Fibroblast of skin of scalp (primary cell): Measurements from ENCODE around the gene CHRNA10. TPM values are rescaled to one million over a fixed set of nuclear protein-coding genes. Genes with fewer than 3 reads are reported as not detected.
A peak's percentile ranks its signal among the peaks of the same experiment; 100 is the strongest.

Experiments
- DNase-seq: peaks from one replicate; pipeline ENCODE4 v3.0.0-alpha.2; 2013
- polyA plus RNA-seq, 2 experiments: library from polyadenylated mRNA; unstranded; fragments of 120-200 nt; gene quantifications; one replicate each; pipeline ENCODE4 v1.2.1, GENCODE V29; 2013; ENCODE audit not compliant: insufficient read length in 2 of 2

The CHRNA10 gene
- polyA plus RNA-seq (2013, experiment 1 of 2; ENCODE audit: insufficient read length) = 0.59 TPM
- polyA plus RNA-seq (2013, experiment 2 of 2; ENCODE audit: insufficient read length) = 0.67 TPM

DNA sequence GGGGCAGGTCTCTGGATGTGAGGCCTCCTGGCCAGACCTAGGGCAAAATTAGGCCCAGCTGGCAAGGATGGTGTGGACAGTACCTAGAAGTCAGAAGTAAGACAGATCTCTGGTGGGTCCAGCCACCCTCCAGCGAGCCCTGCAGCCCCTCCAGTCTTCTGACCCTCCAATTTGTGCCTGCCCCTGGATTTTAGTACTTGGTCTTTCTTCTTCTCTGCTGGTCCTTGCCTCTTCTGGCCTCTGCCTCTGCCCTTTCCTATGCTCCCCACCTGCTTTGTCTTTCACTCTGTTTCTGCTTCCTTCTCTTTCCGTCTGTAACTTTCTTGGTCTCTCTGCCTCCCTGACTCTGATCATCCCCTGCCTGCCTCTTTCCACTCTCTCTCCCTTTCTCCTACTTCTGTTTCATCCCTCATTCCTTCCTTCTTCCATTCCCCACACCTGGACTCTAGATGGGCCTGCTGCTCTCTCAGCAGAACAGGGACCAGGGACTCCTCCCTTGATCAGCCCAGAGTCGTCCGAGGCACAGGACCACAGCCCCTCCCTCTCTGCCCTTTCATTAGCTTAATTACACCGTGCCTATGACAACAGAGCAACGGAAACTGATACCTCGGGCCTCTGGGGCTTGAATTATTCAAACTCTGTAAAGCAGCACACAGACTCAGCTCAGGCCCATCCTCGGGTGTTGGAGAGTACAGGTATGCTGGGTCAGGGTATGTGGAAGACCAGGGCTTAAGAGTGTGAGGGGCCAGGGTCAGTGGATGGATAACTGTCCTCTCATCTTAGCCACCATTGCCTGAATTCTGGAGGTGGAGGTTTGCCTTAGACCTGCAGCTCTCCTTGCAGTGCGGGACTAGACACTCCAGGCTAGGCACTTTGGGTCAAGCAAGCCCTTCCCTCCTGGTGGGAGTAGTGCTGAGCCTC is at the start of gene CHRNA10:
CHRNA10 (minus strand) TSS at position 51 of the 921 bp plus-strand sequence. CDS start 72 bp downstream, outside the sequence.
- no peak for DNase-seq

- DNase-seq = no peak
Measured at GRCh38 chr11:3712274-3712673, 41.1 kb upstream of the CHRNA10 start.

DNA sequence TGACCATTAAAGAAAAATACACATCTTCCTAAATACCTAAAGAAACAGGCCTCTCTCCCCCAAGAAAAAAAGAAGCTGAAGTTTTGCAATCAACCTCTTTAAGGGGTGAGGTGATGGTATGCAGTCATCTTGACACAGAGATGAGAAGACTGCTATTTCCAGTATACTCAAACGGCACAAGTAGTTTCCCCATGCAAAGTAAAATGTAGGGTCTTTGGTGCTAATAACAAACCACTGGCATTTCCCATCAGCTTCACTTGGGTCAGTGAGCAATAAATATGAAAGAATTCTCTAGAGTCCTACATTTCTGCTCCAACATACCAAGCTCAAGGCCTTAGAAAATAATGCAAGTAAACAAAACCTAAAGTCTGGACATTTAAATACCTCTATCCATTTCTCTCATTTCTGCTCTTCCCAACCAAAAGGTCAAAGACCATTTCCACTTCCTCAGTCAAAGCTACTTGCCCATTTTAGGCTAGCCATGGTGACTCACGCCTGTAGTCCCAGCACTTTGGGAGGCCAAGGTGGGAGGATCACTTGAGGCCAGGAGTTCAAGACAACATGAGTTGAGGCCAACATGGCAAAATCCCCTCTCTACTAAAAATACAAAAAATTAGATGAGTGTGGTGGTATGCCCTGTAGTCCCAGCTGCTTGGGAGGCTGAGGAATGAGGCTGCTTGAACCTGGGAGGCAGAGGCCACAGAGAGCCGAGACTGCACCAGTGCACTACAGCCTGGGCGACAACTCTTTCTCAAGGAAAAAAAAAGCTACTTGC is 39.5 kb upstream of the CHRNA10 start:
- DNase-seq = peak; percentile 11

GRCh38 chr11:3709977-3710376 is 38.8 kb upstream of the CHRNA10 start:
- DNase-seq = no peak

GRCh38 chr11:3707176-3707575 is 36.0 kb upstream of the CHRNA10 start:
- DNase-seq = peak; percentile 33

DNA sequence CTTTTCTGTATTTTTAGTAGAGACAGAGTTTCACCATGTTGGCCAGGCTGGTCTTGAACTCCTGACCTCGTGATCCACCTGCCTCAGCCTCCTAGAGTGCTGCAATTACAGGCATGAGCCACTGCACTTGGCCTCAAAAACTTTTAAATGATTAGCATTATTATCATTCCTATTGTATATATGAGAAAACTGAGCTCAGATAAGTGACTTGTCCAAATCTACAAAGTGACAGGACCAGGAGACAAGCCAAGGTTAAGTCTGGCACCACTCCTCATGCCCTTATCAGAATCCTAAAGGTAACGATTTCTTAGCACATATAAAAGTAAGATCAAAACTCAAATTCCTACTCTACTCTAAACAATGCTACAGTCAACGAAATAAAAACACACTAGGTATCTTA is 32.2 kb upstream of the CHRNA10 start:
- DNase-seq = no peak

DNA sequence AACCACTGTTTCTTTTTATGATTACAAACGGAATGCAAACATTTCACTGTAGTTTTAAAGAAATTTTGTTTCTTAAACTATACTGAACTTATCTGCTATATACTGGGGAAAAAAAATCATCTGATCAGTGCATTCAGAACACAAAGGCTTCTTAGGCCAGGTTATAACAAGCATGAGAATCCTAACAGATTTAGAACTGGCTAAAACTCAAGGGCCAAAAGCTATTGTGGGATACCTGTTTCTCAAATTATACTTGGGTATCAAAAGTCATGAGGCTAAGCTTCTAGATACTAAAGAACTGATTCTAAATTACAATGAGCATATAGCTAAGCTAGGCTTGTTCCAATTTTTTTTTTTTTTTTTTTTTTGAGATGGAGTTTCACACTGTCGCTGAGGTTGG is 29.7 kb upstream of the CHRNA10 start:
- DNase-seq = no peak

DNA sequence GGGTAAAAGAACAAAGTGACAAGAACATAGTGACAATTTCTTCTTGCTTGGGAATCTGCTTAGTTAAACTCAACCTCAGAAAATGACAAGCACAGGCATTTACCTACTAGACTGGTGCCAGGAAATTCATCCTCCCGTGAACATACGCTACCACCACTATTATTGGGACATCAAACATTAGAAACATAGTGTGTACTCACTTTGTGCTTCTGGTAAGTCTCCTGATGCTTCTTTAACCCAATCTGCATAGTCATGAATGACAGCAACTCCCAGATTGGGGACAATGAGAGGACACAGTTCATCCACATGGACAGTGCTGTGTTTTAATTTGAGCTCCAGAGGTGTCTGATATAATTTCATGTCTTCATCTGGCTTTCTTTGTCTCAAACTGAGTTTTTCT is 29.2 kb upstream of the CHRNA10 start:
- no peak for DNase-seq

DNA sequence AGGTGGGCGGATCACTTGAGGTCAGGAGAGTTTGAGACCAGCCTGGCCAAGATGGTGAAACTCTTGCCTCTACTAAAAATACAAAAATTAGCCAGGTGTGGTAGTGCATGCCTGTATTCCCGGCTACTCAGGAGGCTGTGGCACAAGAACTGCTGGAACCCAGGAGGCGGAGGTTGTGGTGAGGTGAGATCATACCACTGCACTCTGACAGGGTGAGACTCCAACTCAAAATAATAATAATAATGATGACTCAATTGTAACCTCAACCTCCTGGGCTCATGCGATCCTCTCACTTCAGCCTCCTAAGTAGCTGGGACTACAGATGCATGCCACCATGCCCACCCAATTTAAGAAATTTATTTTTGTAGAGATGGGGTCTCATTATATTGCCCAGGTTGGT is 15.6 kb upstream of the CHRNA10 start:
- peak; percentile 4 for DNase-seq

- no peak for DNase-seq
Measured at GRCh38 chr11:3685923-3686322, 14.7 kb upstream of the CHRNA10 start.

DNA sequence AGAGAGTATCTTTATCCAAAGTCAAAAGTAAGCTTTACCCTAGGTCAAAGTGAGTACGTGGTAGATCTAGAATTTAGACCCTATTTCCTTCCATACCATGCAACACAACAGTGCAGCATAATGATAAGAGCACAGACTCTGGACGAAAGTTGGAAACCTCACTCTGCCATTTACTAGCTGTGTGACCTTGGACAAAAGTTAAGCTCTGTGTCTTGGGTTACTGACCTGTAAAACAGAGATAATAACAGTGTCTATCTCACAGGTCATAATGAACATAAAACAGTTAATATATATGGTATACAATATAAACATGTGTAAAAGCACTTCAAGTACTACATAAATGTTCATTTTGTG is 13.6 kb upstream of the CHRNA10 start:
- no peak for DNase-seq

DNA sequence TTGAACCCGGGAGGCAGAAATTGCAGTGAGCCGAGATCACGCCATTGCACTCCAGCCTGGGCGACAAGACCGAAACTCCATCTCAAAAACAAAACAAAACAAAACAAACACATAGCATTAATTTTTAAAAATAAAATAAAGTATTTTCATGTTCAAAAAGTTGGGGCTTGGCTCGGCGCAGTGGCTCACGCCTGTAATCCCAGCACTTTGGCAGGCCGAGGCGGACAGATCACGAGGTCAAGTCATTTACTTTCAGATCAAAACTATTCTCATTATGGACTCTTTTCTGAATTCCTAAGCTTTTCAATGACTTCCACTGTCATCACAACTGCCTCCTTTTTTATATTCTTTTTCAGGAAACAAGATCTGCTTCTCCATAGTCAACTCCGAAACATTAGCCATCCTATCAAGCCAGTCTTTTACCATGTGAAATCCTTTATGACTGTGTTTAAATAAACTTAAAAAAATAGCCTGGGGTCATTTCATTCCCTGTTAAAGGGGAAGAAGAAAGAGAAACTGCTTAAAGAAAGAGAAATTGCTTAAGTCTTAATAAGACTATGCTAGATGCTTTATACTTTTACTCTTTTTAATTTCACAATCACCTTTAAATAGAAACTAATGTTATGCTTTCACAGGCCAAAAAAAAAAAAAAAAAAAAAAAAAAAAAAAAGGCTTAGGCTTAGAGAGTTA is 13.1 kb upstream of the CHRNA10 start:
- DNase-seq = no peak

DNA sequence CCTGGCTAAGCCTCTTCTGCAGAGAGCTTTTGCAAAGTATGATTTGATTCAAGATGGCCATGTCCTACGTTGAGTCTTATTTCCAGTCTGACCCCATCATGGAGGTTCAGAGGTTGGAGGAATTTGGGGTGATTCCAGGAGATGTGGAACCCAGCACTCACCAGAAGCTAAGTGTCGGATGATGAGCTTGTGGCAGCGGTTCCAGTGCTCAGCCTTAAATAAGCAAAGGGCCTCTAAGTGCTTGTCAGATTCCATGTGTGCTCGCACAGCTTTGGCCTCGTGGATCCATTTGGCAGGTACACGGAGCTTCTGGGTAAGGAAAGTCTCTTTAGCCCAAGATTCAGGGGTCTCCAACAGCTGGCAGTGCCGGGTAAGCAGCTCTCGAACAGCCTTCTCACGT is 11.9 kb upstream of the CHRNA10 start:
- no peak for DNase-seq

GRCh38 chr11:3679077-3679476 is 7.9 kb upstream of the CHRNA10 start:
- DNase-seq = no peak

DNA sequence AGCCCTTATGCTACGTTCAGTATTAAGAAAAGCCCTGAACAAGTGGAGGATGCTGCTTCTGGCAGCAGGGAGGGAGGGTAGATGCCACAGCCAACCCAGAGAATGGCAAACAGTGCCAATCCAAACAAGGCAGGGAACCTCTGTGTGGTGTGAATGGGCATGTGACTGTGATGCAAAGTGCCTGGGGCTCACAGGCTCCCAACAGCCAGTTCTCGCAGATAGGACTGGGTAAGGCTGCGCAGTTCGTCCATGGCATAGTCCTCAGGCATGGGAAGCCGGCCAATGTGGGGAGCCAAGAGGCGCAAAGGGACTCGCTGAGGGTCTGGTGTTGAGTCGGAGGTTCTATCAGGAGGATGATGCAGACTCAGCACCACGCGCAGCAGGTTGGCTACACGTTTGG is 4.8 kb upstream of the CHRNA10 start:
- DNase-seq = no peak

GRCh38 chr11:3674189-3674588 is 3.0 kb upstream of the CHRNA10 start:
- peak; percentile 12 for DNase-seq

- no peak for DNase-seq
Measured at GRCh38 chr11:3669742-3670183, 1.4 kb downstream of the CHRNA10 start.

DNA sequence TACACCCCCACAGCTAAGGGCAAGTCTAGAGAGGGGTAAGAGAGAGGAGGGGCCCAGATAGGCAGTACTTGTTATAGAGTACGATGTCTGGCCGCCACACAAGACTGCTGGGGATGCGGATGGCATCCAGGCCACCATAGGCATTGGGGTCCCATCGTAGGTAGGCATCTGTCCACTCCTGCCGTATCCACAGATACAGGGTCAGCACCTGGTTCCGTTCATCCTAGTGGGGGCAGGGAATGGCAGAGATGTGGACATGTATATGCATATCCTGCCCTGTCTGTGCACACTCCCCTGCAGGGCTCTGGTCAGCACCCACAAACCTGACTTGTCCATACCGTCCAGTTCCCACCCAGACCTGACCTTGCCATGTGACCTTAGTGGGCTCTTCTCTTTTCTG is 2.1 kb downstream of the CHRNA10 start:
- DNase-seq = no peak

- DNase-seq = no peak
Measured at GRCh38 chr11:3667149-3668035, 3.8 kb downstream of the CHRNA10 start.

DNA sequence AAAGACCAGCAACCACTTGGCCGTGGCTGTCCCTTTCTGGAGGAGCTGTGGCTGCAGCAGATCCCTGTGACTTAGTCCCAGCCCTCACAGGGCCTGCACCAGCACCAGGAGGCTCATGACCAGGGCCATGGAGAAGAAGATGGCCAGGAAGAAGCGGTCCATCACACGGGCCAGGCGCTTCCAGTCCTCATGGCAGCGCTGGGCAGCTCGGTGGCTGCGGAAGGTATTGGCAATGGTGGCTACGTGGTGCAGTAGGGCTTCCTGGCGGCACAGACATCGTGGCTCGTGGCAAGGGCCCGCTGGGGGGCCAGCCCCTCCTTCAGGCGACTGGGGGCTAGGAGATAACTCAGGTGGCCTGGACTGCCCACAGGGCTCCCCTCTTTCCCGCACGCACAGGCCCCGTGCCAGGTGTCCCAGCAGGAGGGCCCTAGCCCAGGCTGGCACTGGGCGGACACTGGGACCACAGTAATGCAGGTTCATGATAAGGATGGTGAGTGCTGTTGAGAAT is 5.1 kb downstream of the CHRNA10 start:
- no peak for DNase-seq

DNA sequence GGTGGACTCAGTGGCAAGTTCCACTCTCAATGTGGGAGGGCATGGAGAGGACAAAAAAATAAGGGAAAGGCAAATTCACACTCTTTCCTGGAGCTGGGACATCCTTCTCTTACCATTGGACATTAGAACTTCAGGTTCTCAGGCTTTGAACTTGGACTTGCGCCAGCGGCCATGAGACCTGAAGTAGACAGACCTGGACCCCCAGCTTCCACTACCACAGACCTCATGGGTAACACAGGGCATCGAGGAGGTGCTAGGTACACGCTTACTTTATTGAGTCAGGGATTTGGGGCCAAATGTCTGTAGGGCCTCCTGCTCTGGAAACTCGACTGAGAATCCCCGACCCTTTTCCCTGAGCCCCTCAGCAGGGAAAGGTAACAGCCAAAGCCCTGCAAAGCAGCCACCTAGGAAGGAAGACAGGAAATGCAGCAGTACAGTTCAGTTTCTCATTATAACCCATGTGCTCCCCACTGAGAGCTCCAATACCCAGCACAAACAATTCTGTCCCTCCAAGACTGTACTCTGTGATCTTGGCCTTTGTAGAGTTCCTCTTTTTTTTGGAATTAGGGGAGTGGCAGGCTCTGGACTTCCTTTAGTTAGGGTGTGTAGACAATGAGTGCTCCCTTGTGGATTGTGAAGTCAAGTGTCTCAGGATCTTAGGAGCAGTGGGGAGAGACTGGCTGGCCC is 5.7 kb downstream of the CHRNA10 start:
- DNase-seq = no peak
